GM20000 (cell line): ENCODE results near the gene PTMS.

Experiments used
- DNase-seq: peaks from one replicate; pipeline ENCODE4 v3.0.0; 2012; ENCODE audit warnings: low spot score
- TF ChIP-seq, protein P1 (sequence below): IDR thresholded peaks from 2 replicates; pipeline ENCODE4 v1.5.1; 2012; ENCODE audit warnings: mild to moderate bottlenecking, control low read depth; ENCODE audit errors: extremely low read depth, missing control alignments

Gene PTMS, protein sequence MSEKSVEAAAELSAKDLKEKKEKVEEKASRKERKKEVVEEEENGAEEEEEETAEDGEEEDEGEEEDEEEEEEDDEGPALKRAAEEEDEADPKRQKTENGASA

GRCh38 chr12:6765634-6766581 lies at the start of gene PTMS:
TSS of gene PTMS (plus strand) at chr12:6766363. CDS start at chr12:6766706, 343 bp downstream.
- TF ChIP-seq, protein P1, sequence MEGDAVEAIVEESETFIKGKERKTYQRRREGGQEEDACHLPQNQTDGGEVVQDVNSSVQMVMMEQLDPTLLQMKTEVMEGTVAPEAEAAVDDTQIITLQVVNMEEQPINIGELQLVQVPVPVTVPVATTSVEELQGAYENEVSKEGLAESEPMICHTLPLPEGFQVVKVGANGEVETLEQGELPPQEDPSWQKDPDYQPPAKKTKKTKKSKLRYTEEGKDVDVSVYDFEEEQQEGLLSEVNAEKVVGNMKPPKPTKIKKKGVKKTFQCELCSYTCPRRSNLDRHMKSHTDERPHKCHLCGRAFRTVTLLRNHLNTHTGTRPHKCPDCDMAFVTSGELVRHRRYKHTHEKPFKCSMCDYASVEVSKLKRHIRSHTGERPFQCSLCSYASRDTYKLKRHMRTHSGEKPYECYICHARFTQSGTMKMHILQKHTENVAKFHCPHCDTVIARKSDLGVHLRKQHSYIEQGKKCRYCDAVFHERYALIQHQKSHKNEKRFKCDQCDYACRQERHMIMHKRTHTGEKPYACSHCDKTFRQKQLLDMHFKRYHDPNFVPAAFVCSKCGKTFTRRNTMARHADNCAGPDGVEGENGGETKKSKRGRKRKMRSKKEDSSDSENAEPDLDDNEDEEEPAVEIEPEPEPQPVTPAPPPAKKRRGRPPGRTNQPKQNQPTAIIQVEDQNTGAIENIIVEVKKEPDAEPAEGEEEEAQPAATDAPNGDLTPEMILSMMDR = no peak
- peak; percentile 80 for DNase-seq

DNA sequence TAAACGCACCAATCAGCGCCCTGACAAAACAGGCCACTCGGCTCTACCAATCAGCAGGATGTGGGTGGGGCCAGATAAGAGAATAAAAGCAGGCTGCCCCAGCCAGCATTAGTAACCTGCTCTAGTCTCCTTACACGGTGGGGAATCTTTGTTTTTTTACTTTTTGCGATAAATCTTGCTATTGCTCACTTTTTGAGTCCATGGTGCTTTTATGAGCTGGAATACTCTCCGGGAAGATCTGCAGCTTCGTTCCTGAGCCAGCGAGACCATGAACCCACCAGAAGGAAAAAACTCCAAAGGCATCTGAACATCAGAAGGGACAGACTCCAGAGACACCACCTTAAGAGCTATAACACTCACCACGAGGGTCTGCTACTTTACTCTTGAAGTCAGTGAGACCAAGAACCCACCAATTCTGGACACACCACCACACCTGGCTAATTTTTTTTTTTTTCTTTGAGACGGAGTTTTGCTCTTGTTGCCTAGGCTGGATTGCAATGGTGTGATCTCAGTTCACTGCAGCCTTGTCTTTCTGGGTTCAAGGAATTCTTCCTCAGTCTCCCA lies 49.2 kb upstream of the PTMS start:
- TF ChIP-seq, protein P1 = no peak
- DNase-seq = no peak

- DNase-seq = no peak
- TF ChIP-seq, protein P1 = no peak
Observed at GRCh38 chr12:6722863-6723262, 43.3 kb upstream of the PTMS start.

GRCh38 chr12:6723607-6724408 lies 42.4 kb upstream of the PTMS start, which contains the start of gene COPS7A:
TSS of gene COPS7A (plus strand) at chr12:6724046. CDS start at chr12:6724657, 611 bp downstream.
- peak; percentile 95 for DNase-seq
- TF ChIP-seq, protein P1 = no peak

DNA sequence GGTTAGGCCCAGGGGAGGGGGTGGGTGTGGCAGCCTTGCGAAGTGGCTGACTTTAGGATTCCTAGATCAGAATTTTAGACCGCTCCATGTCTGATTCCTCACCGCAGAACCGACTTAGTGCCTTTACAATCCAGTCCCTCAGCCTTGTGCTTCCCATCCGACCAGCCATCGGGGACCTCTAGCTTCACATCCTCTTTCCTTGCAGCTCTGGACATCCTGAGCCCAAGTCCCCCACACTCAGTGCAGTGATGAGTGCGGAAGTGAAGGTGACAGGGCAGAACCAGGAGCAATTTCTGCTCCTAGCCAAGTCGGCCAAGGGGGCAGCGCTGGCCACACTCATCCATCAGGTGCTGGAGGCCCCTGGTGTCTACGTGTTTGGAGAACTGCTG lies 41.8 kb upstream of the PTMS start:
- DNase-seq = peak; percentile 55
- TF ChIP-seq, protein P1 = no peak

- TF ChIP-seq, protein P1 = no peak
- DNase-seq = no peak
Observed at GRCh38 chr12:6725350-6725749, 40.8 kb upstream of the PTMS start.
